Astrocyte (in vitro differentiated cells and primary cell): ENCODE results near the gene CPLX1. TPM values are rescaled to one million over a fixed set of nuclear protein-coding genes. Genes with fewer than 3 reads are reported as not detected.

Experiments
- DNase-seq: peaks from one replicate; pipeline ENCODE4 v3.0.0-alpha.2; 2010; ENCODE audit warnings: low read depth
- FAIRE-seq: peaks from 2 replicates; lab custom pipeline; 2011; peaks lifted over from hg19 to GRCh38; lab: Jason Lieb, UNC
- H2AFZ ChIP-seq: 2 replicates; pipeline ENCODE4 v1.6.0; 2012; ENCODE audit warnings: low read depth, low read length, inconsistent platforms
- H3K27ac ChIP-seq: 2 replicates; pipeline ENCODE4 v1.5.1; 2011; ENCODE audit warnings: low read depth, low read length, inconsistent platforms
- H3K27me3 ChIP-seq: 2 replicates; pipeline ENCODE4 v1.6.0; 2011; ENCODE audit warnings: low read length, inconsistent platforms; ENCODE audit not compliant: insufficient read depth
- H3K36me3 ChIP-seq: 2 replicates; pipeline ENCODE4 v1.5.1; 2011; ENCODE audit warnings: low read length, inconsistent platforms; ENCODE audit not compliant: insufficient read depth
- H3K4me1 ChIP-seq: 2 replicates; pipeline ENCODE4 v1.5.1; 2011; ENCODE audit warnings: low read length, inconsistent platforms; ENCODE audit not compliant: insufficient read depth
- H3K4me2 ChIP-seq: 2 replicates; pipeline ENCODE4 v1.6.0; 2012; ENCODE audit warnings: low read length, inconsistent platforms
- H3K4me3 ChIP-seq: 2 replicates; pipeline ENCODE4 v1.5.1; 2011; ENCODE audit warnings: low read depth, mild to moderate bottlenecking, low read length, inconsistent platforms; ENCODE audit not compliant: insufficient read depth
- H3K79me2 ChIP-seq: 2 replicates; pipeline ENCODE4 v1.6.0; 2012; ENCODE audit warnings: mild to moderate bottlenecking, low read length, inconsistent platforms; ENCODE audit not compliant: insufficient read depth
- H3K9ac ChIP-seq: 2 replicates; pipeline ENCODE4 v1.6.0; 2012; ENCODE audit warnings: mild to moderate bottlenecking, low read length, inconsistent platforms
- H3K9me3 ChIP-seq: 2 replicates; pipeline ENCODE4 v1.5.1; 2012; ENCODE audit warnings: low read depth, mild to moderate bottlenecking, low read length, inconsistent platforms; ENCODE audit not compliant: insufficient read depth
- H4K20me1 ChIP-seq: 2 replicates; pipeline ENCODE4 v1.6.0; 2012; ENCODE audit warnings: low read length, inconsistent platforms; ENCODE audit not compliant: insufficient read depth
- H3K27ac Mint-ChIP-seq: one replicate; pipeline ENCODE4 v1.8.0; 2021; ENCODE audit warnings: mild to moderate bottlenecking, mixed read lengths; ENCODE audit not compliant: unreplicated experiment
- H3K27me3 Mint-ChIP-seq: one replicate; pipeline ENCODE4 v1.8.0; 2021; ENCODE audit warnings: low read depth, mixed read lengths; ENCODE audit not compliant: unreplicated experiment
- H3K36me3 Mint-ChIP-seq: one replicate; pipeline ENCODE4 v1.8.0; 2021; ENCODE audit warnings: low read depth, mixed read lengths; ENCODE audit not compliant: unreplicated experiment
- H3K4me1 Mint-ChIP-seq: one replicate; pipeline ENCODE4 v1.8.0; 2021; ENCODE audit warnings: low read depth, mixed read lengths; ENCODE audit not compliant: unreplicated experiment
- H3K4me3 Mint-ChIP-seq: one replicate; pipeline ENCODE4 v1.8.0; 2021; ENCODE audit warnings: mild to moderate bottlenecking, moderate library complexity, mixed read lengths; ENCODE audit not compliant: unreplicated experiment
- H3K9me3 Mint-ChIP-seq: one replicate; pipeline ENCODE4 v1.8.0; 2021; ENCODE audit warnings: mild to moderate bottlenecking, mixed read lengths; ENCODE audit not compliant: unreplicated experiment
- CTCF ChIP-seq: IDR thresholded peaks from 2 replicates; pipeline ENCODE4 v1.5.1; 2011; ENCODE audit warnings: low read depth, mild to moderate bottlenecking, inconsistent platforms, low read length, moderate library complexity; ENCODE audit not compliant: insufficient read depth
- EZH2 ChIP-seq: IDR thresholded peaks from 2 replicates; pipeline ENCODE4 v1.6.1; 2012; ENCODE audit warnings: mild to moderate bottlenecking, low read length, inconsistent platforms; ENCODE audit not compliant: insufficient read depth
- total RNA-seq: library from RNA; stranded (reverse); gene quantifications from 2 replicates; pipeline ENCODE4 v1.2.1, GENCODE V29; 2021

CPLX1 gene
- total RNA-seq, 1 donor from 2014 or later, result 1.9 TPM

- Histone ChIP-seq H3K4me2 (no peak overlapping the region), H3K9me3 (no peaks in the 10 kb centered on the region), H3K4me3 (no peak overlapping the region), H3K27ac (no peak overlapping the region), H3K79me2 (no peaks in the 10 kb centered on the region), H4K20me1 (peaks cover 18% of the 10 kb centered on the region), H3K4me1 (peaks cover 9% of the 10 kb centered on the region), H3K36me3 (peaks cover 27% of the 10 kb centered on the region), H3K9ac (no peak overlapping the region), H2AFZ (no peak overlapping the region), H3K27me3 (no peaks in the 10 kb centered on the region)
- H3K27me3 Mint-ChIP-seq, result no peaks in the 10 kb centered on the region
- TF ChIP-seq EZH2 (no peak), CTCF (no peak)
- DNase-seq (no peak), FAIRE-seq (no peak)
- H3K36me3 Mint-ChIP-seq, result peaks cover 26% of the 10 kb centered on the region
- peaks cover 2% of the 10 kb centered on the region for H3K4me1 Mint-ChIP-seq
- H3K27ac Mint-ChIP-seq, result no peak overlapping the region
- no peak overlapping the region for H3K4me3 Mint-ChIP-seq
- H3K9me3 Mint-ChIP-seq, result peaks cover 1% of the 10 kb centered on the region
These were observed 45.0 kb upstream of the CPLX1 start for GRCh38 chr4:870951-871350.

- H4K20me1 ChIP-seq, result peaks cover 18% of the 10 kb centered on the region
- TF ChIP-seq CTCF (no peak), EZH2 (no peak)
- H3K4me3 Mint-ChIP-seq, result no peak overlapping the region
- H3K9me3 Mint-ChIP-seq, result peaks cover 1% of the 10 kb centered on the region
- H3K27me3 Mint-ChIP-seq, result no peaks in the 10 kb centered on the region
- H3K9ac ChIP-seq, result no peak overlapping the region
- H3K9me3 ChIP-seq, result no peaks in the 10 kb centered on the region
- DNase-seq, result no peak
- no peaks in the 10 kb centered on the region for H3K79me2 ChIP-seq
- H2AFZ ChIP-seq, result no peak overlapping the region
- FAIRE-seq, result no peak
- no peak overlapping the region for H3K4me3 ChIP-seq
- no peak overlapping the region for H3K27ac ChIP-seq
- H3K36me3 ChIP-seq, result peaks cover 27% of the 10 kb centered on the region
- H3K27me3 ChIP-seq, result no peaks in the 10 kb centered on the region
- no peak overlapping the region for H3K27ac Mint-ChIP-seq
- H3K4me1 Mint-ChIP-seq, result peaks cover 2% of the 10 kb centered on the region
- no peak overlapping the region for H3K4me2 ChIP-seq
- H3K36me3 Mint-ChIP-seq, result peaks cover 22% of the 10 kb centered on the region
- H3K4me1 ChIP-seq, result peaks cover 9% of the 10 kb centered on the region
These were observed 43.8 kb upstream of the CPLX1 start for GRCh38 chr4:869776-870175.

- Histone ChIP-seq H3K9ac (no peak overlapping the region), H3K4me3 (no peak overlapping the region), H3K79me2 (no peaks in the 10 kb centered on the region), H3K9me3 (no peaks in the 10 kb centered on the region), H2AFZ (no peak overlapping the region), H3K4me1 (peaks cover 9% of the 10 kb centered on the region), H3K36me3 (peaks cover 17% of the 10 kb centered on the region), H3K27ac (no peak overlapping the region), H4K20me1 (peaks cover 18% of the 10 kb centered on the region), H3K27me3 (no peaks in the 10 kb centered on the region), H3K4me2 (no peak overlapping the region)
- TF ChIP-seq EZH2 (no peak), CTCF (no peak)
- H3K4me1 Mint-ChIP-seq, result no peaks in the 10 kb centered on the region
- H3K36me3 Mint-ChIP-seq, result peaks cover 17% of the 10 kb centered on the region
- no peak for DNase-seq
- H3K27me3 Mint-ChIP-seq, result no peaks in the 10 kb centered on the region
- peaks cover 1% of the 10 kb centered on the region for H3K9me3 Mint-ChIP-seq
- H3K27ac Mint-ChIP-seq, result no peak overlapping the region
- no peak for FAIRE-seq
- H3K4me3 Mint-ChIP-seq, result no peak overlapping the region
These were observed 42.5 kb upstream of the CPLX1 start for GRCh38 chr4:868421-868820.
